Brain microvascular endothelial cell (primary cell): Measurements from ENCODE around the gene CIRBP.

Source experiments
- DNase-seq: peaks from one replicate; pipeline ENCODE4 v3.0.0-alpha.2; 2020
- H3K27ac ChIP-seq: fragments of 250-450 bp; sonication (Bioruptor Pico); 2 replicates; pipeline ENCODE4 v1.5.1; 2020; ENCODE audit warnings: mild to moderate bottlenecking, moderate library complexity
- H3K27me3 ChIP-seq: fragments of 250-450 bp; sonication (Bioruptor Pico); replicated peaks from 2 replicates; pipeline ENCODE4 v1.5.1; 2020; ENCODE audit warnings: mild to moderate bottlenecking
- H3K36me3 ChIP-seq: fragments of 250-450 bp; sonication (Bioruptor Pico); replicated peaks from 2 replicates; pipeline ENCODE4 v1.5.1; 2020; ENCODE audit warnings: mild to moderate bottlenecking
- H3K4me3 ChIP-seq: 2 replicates; pipeline ENCODE4 v1.5.1; 2011; ENCODE audit warnings: low read depth, mild to moderate bottlenecking, control low read depth, low read length, moderate library complexity
- CTCF ChIP-seq: IDR thresholded peaks from 2 replicates; pipeline ENCODE4 v1.5.1; 2011; ENCODE audit warnings: low read depth, mild to moderate bottlenecking, moderate library complexity, low read length, control low read depth, inconsistent platforms; ENCODE audit errors: missing control alignments
- in situ Hi-C: cut with HindIII; loops from 2 replicates; pipeline ENCODE4 v1.10.0; 2017; ENCODE audit warnings: low sequenced_read_pairs, low pct_ligation_motif_present

The CIRBP gene

GRCh38 chr19:1269478-1270212 lies 513 bp downstream of the CIRBP start:
- Histone ChIP-seq H3K27me3 (no peaks in the 10 kb centered on the region), H3K27ac (peak overlapping the region; percentile 79), H3K36me3 (peaks cover 36% of the 10 kb centered on the region), H3K4me3 (peak overlapping the region; percentile 68)
- peak; percentile 15 for TF ChIP-seq CTCF
- in situ Hi-C loops, result no loop called here
- DNase-seq, result peak; percentile 81

- in situ Hi-C loops, result no loop called here
- DNase-seq, result no peak
- Histone ChIP-seq H3K4me3 (peak overlapping the region; percentile 68), H3K27me3 (no peaks in the 10 kb centered on the region), H3K36me3 (peaks cover 41% of the 10 kb centered on the region), H3K27ac (peak overlapping the region; percentile 79)
- TF ChIP-seq CTCF, result no peak
Observed at GRCh38 chr19:1270213-1270853, 1.2 kb downstream of the CIRBP start.

DNA sequence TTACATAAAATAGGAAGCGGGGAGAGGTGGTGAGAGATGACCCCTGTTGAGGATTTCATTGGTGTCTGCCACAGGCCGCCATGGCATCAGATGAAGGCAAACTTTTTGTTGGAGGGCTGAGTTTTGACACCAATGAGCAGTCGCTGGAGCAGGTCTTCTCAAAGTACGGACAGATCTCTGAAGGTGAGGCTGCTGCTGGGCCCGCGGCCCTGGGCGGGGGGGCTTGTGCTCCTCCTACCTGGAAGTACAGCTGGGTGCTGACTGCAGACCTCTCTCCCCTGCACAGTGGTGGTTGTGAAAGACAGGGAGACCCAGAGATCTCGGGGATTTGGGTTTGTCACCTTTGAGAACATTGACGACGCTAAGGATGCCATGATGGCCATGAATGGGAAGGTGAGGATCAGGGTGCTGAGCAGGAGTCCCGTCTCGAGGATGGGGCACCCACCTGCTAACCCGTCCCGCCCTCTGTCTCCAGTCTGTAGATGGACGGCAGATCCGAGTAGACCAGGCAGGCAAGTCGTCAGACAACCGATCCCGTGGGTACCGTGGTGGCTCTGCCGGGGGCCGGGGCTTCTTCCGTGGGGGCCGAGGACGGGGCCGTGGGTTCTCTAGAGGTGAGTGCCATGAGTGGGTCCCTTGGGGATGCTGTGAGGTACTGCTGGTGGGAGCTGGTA lies 1.9 kb downstream of the CIRBP start:
- Histone ChIP-seq H3K4me3 (peak overlapping the region; percentile 68), H3K27ac (peak overlapping the region; percentile 79), H3K27me3 (no peaks in the 10 kb centered on the region), H3K36me3 (peaks cover 41% of the 10 kb centered on the region)
- TF ChIP-seq CTCF, result no peak
- DNase-seq, result no peak
- in situ Hi-C loops, result no loop called here

DNA sequence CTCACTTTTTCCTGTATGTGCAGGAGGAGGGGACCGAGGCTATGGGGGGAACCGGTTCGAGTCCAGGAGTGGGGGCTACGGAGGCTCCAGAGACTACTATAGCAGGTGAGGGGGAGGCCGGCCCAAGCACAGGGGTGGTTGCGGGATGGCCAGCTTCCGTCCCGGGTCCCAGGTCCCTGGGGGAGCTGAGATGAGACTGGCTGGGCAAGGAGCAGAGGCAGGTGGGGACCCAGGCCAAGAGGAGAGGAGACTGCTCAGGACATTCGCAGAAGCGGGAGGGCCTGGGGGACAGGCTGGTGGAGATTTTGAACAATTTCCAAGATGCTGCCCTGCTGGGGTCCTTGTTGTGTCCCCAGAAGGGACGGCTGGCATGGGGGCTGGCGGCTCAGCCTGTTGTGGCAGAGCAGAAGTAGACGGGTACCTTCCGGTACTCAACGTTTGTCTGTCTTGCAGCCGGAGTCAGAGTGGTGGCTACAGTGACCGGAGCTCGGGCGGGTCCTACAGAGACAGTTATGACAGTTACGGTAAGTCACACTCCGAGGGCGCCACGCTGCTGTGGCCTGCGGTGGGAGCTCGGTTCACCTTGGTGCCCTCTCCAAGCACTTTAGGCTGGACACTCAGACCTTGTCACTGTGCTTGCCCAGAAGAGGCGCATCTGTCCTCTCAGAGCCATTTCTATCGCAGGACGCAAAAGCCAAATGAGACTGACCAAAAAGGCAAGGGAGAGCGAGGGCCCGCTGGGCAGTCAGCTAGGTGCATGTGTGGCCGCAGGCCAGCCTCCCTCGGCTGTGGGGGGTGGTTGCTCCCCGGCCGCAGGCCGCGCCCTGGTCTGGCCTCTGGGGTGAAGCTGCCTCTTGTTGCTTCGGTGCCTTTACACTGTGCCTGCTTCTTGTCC lies 2.6 kb downstream of the CIRBP start:
- no peaks in the 10 kb centered on the region for H3K27me3 ChIP-seq
- H3K27ac ChIP-seq, result no peak overlapping the region
- no peak overlapping the region for H3K4me3 ChIP-seq
- peaks cover 41% of the 10 kb centered on the region for H3K36me3 ChIP-seq
- no peak for TF ChIP-seq CTCF
- in situ Hi-C loops, result no loop called here
- no peak for DNase-seq

DNA sequence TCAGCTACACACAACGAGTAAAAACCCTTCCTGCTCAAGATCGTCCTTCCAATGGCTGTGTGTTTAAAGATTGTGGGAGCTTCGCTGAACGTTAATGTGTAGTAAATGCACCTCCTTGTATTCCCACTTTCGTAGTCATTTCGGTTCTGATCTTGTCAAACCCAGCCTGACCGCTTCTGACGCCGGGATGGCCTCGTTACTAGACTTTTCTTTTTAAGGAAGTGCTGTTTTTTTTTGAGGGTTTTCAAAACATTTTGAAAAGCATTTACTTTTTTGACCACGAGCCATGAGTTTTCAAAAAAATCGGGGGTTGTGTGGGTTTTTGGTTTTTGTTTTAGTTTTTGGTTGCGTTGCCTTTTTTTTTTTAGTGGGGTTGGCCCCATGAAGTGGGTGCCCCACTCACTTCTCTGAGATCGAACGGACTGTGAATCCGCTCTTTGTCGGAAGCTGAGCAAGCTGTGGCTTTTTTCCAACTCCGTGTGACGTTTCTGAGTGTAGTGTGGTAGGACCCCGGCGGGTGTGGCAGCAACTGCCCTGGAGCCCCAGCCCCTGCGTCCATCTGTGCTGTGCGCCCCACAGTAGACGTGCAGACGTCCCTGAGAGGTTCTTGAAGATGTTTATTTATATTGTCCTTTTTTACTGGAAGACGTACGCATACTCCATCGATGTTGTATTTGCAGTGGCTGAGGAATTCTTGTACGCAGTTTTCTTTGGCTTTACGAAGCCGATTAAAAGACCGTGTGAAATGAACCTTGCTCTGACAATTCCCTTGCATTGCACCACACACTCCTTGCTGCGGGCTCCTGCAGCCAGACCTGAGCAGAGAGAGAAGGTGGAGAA lies 3.5 kb downstream of the CIRBP start:
- H3K27ac ChIP-seq, result no peak overlapping the region
- no peak overlapping the region for H3K4me3 ChIP-seq
- TF ChIP-seq CTCF, result no peak
- in situ Hi-C loops, result no loop called here
- H3K36me3 ChIP-seq, result peaks cover 41% of the 10 kb centered on the region
- DNase-seq, result no peak
- no peaks in the 10 kb centered on the region for H3K27me3 ChIP-seq
